Liver (tissue), 9 donors: ENCODE measurements around the gene RNF183. TPM values are rescaled to one million over a fixed set of nuclear protein-coding genes. Genes with fewer than 3 reads are reported as not detected.

ENCODE experiments used
- DNase-seq: peaks from one replicate; pipeline ENCODE4 v3.0.0-alpha.2; 2017; ENCODE audit warnings: low spot score
- H3K27ac ChIP-seq, 2 donors: one replicate each; pipeline ENCODE4 v1.7.0; 2013; ENCODE audit warnings: inconsistent platforms in 2 of 2, low read length in 2 of 2, control low read depth in 1 of 2, low read depth in 1 of 2, mild to moderate bottlenecking in 1 of 2
- H3K27me3 ChIP-seq, 4 donors: one replicate each; pipeline versions ENCODE4 v1.6.1 to v1.7.0; 2013; ENCODE audit warnings: low read length in 3 of 4, inconsistent platforms in 1 of 4, mild to moderate bottlenecking in 1 of 4, moderate library complexity in 1 of 4; ENCODE audit not compliant: control insufficient read depth in 4 of 4, insufficient read depth in 4 of 4
- H3K36me3 ChIP-seq, 4 donors: one replicate each; pipeline versions ENCODE4 v1.6.1 to v1.7.0; 2013; ENCODE audit warnings: low read length in 3 of 4, mild to moderate bottlenecking in 3 of 4, low read depth in 1 of 4, moderate library complexity in 1 of 4; ENCODE audit not compliant: control insufficient read depth in 4 of 4, insufficient read depth in 3 of 4
- H3K4me1 ChIP-seq, 4 donors: one replicate each; pipeline versions ENCODE4 v1.6.1 to v1.7.0; 2013; ENCODE audit warnings: low read length in 3 of 4, mild to moderate bottlenecking in 3 of 4, moderate library complexity in 1 of 4; ENCODE audit not compliant: control insufficient read depth in 4 of 4, insufficient read depth in 4 of 4
- H3K4me3 ChIP-seq, 3 donors: one replicate each; pipeline versions ENCODE4 v1.6.1 to v1.7.0; 2013; ENCODE audit warnings: low read length in 3 of 3, control low read depth in 1 of 3, low read depth in 1 of 3, mild to moderate bottlenecking in 1 of 3
- H3K9ac ChIP-seq, 2 donors: one replicate each; pipeline ENCODE4 v1.7.0; 2013; ENCODE audit warnings: low read length in 2 of 2, mild to moderate bottlenecking in 2 of 2, moderate library complexity in 2 of 2, control low read depth in 1 of 2, low read depth in 1 of 2
- H3K9me3 ChIP-seq, 4 donors: one replicate each; pipeline versions ENCODE4 v1.6.1 to v1.7.0; 2013; ENCODE audit warnings: low read length in 3 of 4; ENCODE audit not compliant: control insufficient read depth in 4 of 4
- EGR1 ChIP-seq, 2 donors: IDR thresholded peaks; 2 replicates each; pipeline ENCODE4 v1.6.1; 2016 to 2018; ENCODE audit warnings: antibody characterized with exemption in 2 of 2, low read depth in 2 of 2
- FOXA1 ChIP-seq: IDR thresholded peaks from 2 replicates; pipeline ENCODE4 v1.6.1; 2016; ENCODE audit warnings: antibody characterized with exemption
- FOXA2 ChIP-seq: IDR thresholded peaks from 2 replicates; pipeline ENCODE4 v1.6.1; 2016; ENCODE audit warnings: antibody characterized with exemption
- GABPA ChIP-seq, 2 donors: IDR thresholded peaks in 1 of 2; conservative IDR thresholded peaks in 1 of 2; 2 replicates each; pipeline ENCODE4 v1.6.1; 2016; ENCODE audit warnings: antibody characterized with exemption in 2 of 2, mild to moderate bottlenecking in 1 of 2, moderate library complexity in 1 of 2
- HNF4A ChIP-seq, 2 donors: conservative IDR thresholded peaks; 2 replicates each; pipeline ENCODE4 v1.6.1; 2016; ENCODE audit warnings: antibody characterized with exemption in 2 of 2, mild to moderate bottlenecking in 2 of 2
- JUND ChIP-seq, 2 donors: IDR thresholded peaks; 2 replicates each; pipeline ENCODE4 v1.6.1; 2016; ENCODE audit warnings: antibody characterized with exemption in 2 of 2
- MAX ChIP-seq: IDR thresholded peaks from 2 replicates; pipeline ENCODE4 v1.6.1; 2016; ENCODE audit warnings: antibody characterized with exemption
- NR2F2 ChIP-seq: IDR thresholded peaks from 2 replicates; pipeline ENCODE4 v1.6.1; 2016; ENCODE audit warnings: antibody characterized with exemption
- RAD21 ChIP-seq, 2 donors: IDR thresholded peaks; 2 replicates each; pipeline ENCODE4 v1.6.1; 2016; ENCODE audit warnings: antibody characterized with exemption in 2 of 2, mild to moderate bottlenecking in 2 of 2
- REST ChIP-seq: IDR thresholded peaks from 2 replicates; pipeline ENCODE4 v1.6.1; 2016; ENCODE audit warnings: antibody characterized with exemption, mild to moderate bottlenecking
- RXRA ChIP-seq, 2 donors: IDR thresholded peaks; 2 replicates each; pipeline ENCODE4 v1.6.1; 2017 to 2018; ENCODE audit warnings: antibody characterized with exemption in 2 of 2, mild to moderate bottlenecking in 1 of 2
- TAF1 ChIP-seq: conservative IDR thresholded peaks from 2 replicates; pipeline ENCODE4 v1.6.1; 2016; ENCODE audit warnings: antibody characterized with exemption, mild to moderate bottlenecking
- YY1 ChIP-seq: IDR thresholded peaks from 2 replicates; pipeline ENCODE4 v1.6.1; 2016; ENCODE audit warnings: antibody characterized with exemption, mild to moderate bottlenecking
- ZBTB33 ChIP-seq: IDR thresholded peaks from 2 replicates; pipeline ENCODE4 v1.6.1; 2016; ENCODE audit warnings: antibody characterized with exemption
- WGBS: extraction: QIAGEN DNeasy Blood & Tissue Kit; methylation state at CpG from one replicate; pipeline ENCODE4 v1.1.7; 2013; 5-methylcytosine and 5-hydroxymethylcytosine counted together
- polyA plus RNA-seq, 2 donors: library from polyadenylated mRNA; stranded (reverse) in 1 of 2; unstranded in 1 of 2; fragments of 200-250 nt in 1 of 2; fragments of >200 nt in 1 of 2; fragmentation: Nextera tagmentation in 1 of 2; extraction: Ambion mirVana in 1 of 2; gene quantifications; one replicate each; pipeline versions ENCODE4 v1.2.1 to v1.2.3, GENCODE V29; 2013 to 2015
- total RNA-seq, 2 donors: library from RNA; depleted of rRNA; stranded (reverse); fragments of >200 nt; gene quantifications; one replicate each; pipeline ENCODE4 v1.2.3, GENCODE V29; 2014
- donor health status: healthy.
- donor health status: healthy.
- donor health status: healthy.
- donor health status: healthy.
- donor health status: healthy.

Gene RNF183
- total and polyA plus RNA-seq, 4 donors = 0.07 TPM; not detected in 3

GRCh38 chr9:113258282-113258681, 44.9 kb downstream of the RNF183 start:
- 32% methylated on average over 1 of the region's 1 CpG for WGBS

GRCh38 chr9:113257863-113258262, 45.3 kb downstream of the RNF183 start:
- Histone ChIP-seq H3K36me3 (peaks cover 2 to 21% (median 16%) of the 10 kb centered on the region in 4 donors), H3K9ac (no peak overlapping the region), H3K9me3 (no peaks in the 10 kb centered on the region), H3K4me1 (peaks cover 1 to 41% (median 29%) of the 10 kb centered on the region in 4 donors), H3K27me3 (no peaks in the 10 kb centered on the region), H3K27ac (peak overlapping the region; percentile 48 to 54), H3K4me3 (no peak overlapping the region)
- WGBS = 64% methylated on average over 3 of the region's 3 CpGs
- DNase-seq = no peak
- TF ChIP-seq MAX (no peak), NR2F2 (no peak), FOXA2 (no peak), FOXA1 (no peak), EGR1 (IDR thresholded peaks at IDR 0.05; ENCODE audit: low read depth in 2 of 2) (no peak), TAF1 (no peak), JUND (IDR thresholded peaks at IDR 0.05) (no peak), YY1 (no peak), GABPA (IDR thresholded peaks at IDR 0.05 in 1 of 2, conservative IDR thresholded peaks at IDR 0.05 in 1 of 2) (no peak), REST (no peak), RXRA (IDR thresholded peaks at IDR 0.05) (no peak)

More at GRCh38 chr9:113258282-113258681, 44.9 kb downstream of the RNF183 start:
- Histone ChIP-seq H3K27ac (peak overlapping the region; percentile 48 to 54), H3K4me3 (no peak overlapping the region), H3K9me3 (no peaks in the 10 kb centered on the region), H3K36me3 (peaks cover 2 to 21% (median 16%) of the 10 kb centered on the region in 4 donors), H3K9ac (no peak overlapping the region), H3K4me1 (peaks cover 1 to 44% (median 30%) of the 10 kb centered on the region in 4 donors), H3K27me3 (no peaks in the 10 kb centered on the region)
- TF ChIP-seq JUND (IDR thresholded peaks at IDR 0.05) (peak in 1 of 2 donors; percentile 24), YY1 (peak; percentile 45), GABPA (IDR thresholded peaks at IDR 0.05 in 1 of 2, conservative IDR thresholded peaks at IDR 0.05 in 1 of 2) (no peak), FOXA2 (peak; percentile 94), FOXA1 (peak; percentile 89), EGR1 (IDR thresholded peaks at IDR 0.05; ENCODE audit: low read depth in 2 of 2) (no peak), REST (no peak), RXRA (IDR thresholded peaks at IDR 0.05) (peak; percentile 25 to 57), RAD21 (IDR thresholded peaks at IDR 0.05) (peak in 1 of 2 donors; percentile 7), TAF1 (no peak), HNF4A (conservative IDR thresholded peaks at IDR 0.05) (peak; percentile 50 to 56), ZBTB33 (no peak)
- DNase-seq = no peak
